ENCODE data around the gene SIGLEC6.

- TF ChIP-seq CTCF (IDR thresholded peaks at IDR 0.05) (no peak), MAX (CRISPR knock-in tag; IDR thresholded peaks at IDR 0.05) (no peak), CREB1 (CRISPR knock-in tag; IDR thresholded peaks at IDR 0.05) (no peak), ELF4 (CRISPR knock-in tag; IDR thresholded peaks at IDR 0.05; ENCODE audit: low read depth) (no peak), ZBTB21 (CRISPR knock-in tag; IDR thresholded peaks at IDR 0.05; ENCODE audit: borderline replicate concordance) (no peak), JUN (CRISPR knock-in tag; IDR thresholded peaks at IDR 0.05) (no peak), PREB (CRISPR knock-in tag; IDR thresholded peaks at IDR 0.05; ENCODE audit: borderline replicate concordance) (no peak), FOXJ3 (CRISPR knock-in tag; IDR thresholded peaks at IDR 0.05; ENCODE audit: borderline replicate concordance) (no peak), CBFB (CRISPR knock-in tag; IDR thresholded peaks at IDR 0.05; ENCODE audit: low read depth) (no peak), ATF6 (CRISPR knock-in tag; IDR thresholded peaks at IDR 0.05) (no peak), ATF3 (CRISPR knock-in tag; conservative IDR thresholded peaks at IDR 0.05) (no peak), SP1 (CRISPR knock-in tag; conservative IDR thresholded peaks at IDR 0.05) (no peak), TP53 (CRISPR knock-in tag; IDR thresholded peaks at IDR 0.05) (no peak)
Observed at GRCh38 chr19:51548891-51549305, 17.4 kb upstream of the SIGLEC6 start.

All from WTC11 (cell line).